GM12873 (cell line): ENCODE data around the gene CKMT2.
A peak's percentile ranks its signal among the peaks of the same experiment; 100 is the strongest.

Experiments used
- CTCF ChIP-seq: IDR thresholded peaks from 2 replicates; pipeline ENCODE4 v1.5.1; 2012; ENCODE audit warnings: low read depth, mild to moderate bottlenecking, moderate library complexity, low read length, control low read depth; ENCODE audit not compliant: insufficient read depth; ENCODE audit errors: missing control alignments

Gene CKMT2

DNA sequence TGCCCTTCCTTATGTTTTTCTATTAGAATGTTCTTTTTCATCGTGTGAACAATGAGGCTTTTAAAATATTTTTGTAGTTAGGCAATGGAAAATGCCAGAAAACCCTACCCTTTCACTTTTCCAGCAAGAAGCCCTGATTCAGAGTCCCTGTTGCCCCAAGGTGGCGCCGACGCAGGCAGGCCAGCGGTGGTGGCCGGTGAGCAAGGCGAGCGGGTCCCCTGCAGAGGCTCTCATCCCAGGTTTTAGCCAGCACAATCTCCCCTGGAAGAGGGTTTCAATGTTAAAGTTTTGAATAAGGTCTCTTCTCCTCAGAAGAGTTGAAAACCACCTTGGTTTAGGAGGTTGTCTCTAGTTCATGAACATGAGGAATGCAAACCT is 40.8 kb upstream of the CKMT2 start:
- TF ChIP-seq CTCF: no peak

- TF ChIP-seq CTCF: peak; percentile 88
These were observed 38.3 kb upstream of the CKMT2 start for GRCh38 chr5:81194633-81195334.

GRCh38 chr5:81195335-81195929 is 37.7 kb upstream of the CKMT2 start:
- TF ChIP-seq CTCF: no peak

GRCh38 chr5:81202655-81203054 is 30.5 kb upstream of the CKMT2 start:
- TF ChIP-seq CTCF: no peak

DNA sequence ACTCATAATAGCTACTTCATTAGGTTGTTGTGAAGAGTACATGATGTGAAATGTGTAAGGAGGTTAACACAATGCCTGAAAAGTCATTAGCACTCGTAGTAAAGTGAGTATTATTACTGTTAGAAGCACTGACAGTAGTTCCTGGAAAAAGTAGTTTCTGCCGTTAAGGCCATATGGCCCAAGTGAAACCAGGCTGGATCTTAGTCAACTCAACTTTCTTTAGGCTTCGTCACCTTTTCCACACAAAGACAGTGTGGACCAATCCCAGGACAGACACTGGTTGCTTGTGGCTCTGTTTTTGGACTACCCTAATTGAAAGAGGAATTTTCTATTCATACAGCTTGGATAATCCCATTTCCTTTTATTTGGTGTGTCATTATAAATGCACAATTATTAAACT is 29.4 kb upstream of the CKMT2 start:
- no peak for TF ChIP-seq CTCF

GRCh38 chr5:81204205-81204604 is 28.9 kb upstream of the CKMT2 start:
- no peak for TF ChIP-seq CTCF

DNA sequence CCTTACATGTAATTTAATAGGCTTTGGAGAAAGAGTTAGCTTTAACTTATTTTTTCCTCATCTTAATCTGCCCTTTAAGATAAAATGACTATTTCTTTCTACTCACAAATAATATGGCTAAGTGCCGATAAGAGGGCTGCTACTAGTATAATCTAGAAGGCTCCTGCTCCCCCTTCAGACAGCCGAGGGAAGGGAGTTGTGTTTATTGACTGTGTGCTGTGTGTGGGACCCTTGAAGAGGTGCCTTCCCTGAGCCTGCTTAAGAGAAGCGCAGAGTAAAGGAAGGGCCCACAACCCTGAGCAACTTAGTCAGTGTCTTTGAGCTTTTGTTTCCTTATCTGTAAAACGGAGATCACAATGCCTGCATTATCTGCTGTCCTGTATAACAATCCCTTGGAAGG is 28.1 kb upstream of the CKMT2 start:
- no peak for TF ChIP-seq CTCF
